Activated naive CD8-positive, alpha-beta T cell treated with anti-CD3 and anti-CD28 coated beads, Interleukin-2, amount 10 ng/mL, durations not matched to agents 7 days and 5 days (primary cell): Measurements from ENCODE around the gene LRRK1. TPM values are rescaled to one million over a fixed set of nuclear protein-coding genes. Genes with fewer than 3 reads are reported as not detected.
A peak's percentile ranks its signal among the peaks of the same experiment; 100 is the strongest.

Source experiments
- ATAC-seq: fragments of 150-1000 bp; cut with Tn5 transposase; one replicate; pipeline ENCODE4 v1.10.0; 2021; ENCODE audit warnings: low read depth, moderate library complexity
- POLR2A ChIA-PET: fragments of 350-600 bp; sonication (Branson Sonifier 250); formaldehyde crosslinking; loops from one replicate; lab custom pipeline; 2021; ENCODE audit warnings: antibody characterized with exemption; lab: Charles Lee
- DNase-seq: peaks from one replicate; pipeline ENCODE4 v3.0.0; 2021
- H3K27ac Mint-ChIP-seq: one replicate; pipeline ENCODE4 v1.8.0; 2022; ENCODE audit warnings: mild to moderate bottlenecking, mixed read lengths
- H3K27me3 Mint-ChIP-seq: one replicate; pipeline ENCODE4 v1.8.0; 2022; ENCODE audit warnings: mild to moderate bottlenecking, moderate library complexity, mixed read lengths
- H3K36me3 Mint-ChIP-seq: one replicate; pipeline ENCODE4 v1.8.0; 2021; ENCODE audit warnings: mild to moderate bottlenecking, mixed read lengths
- H3K4me1 Mint-ChIP-seq: one replicate; pipeline ENCODE4 v1.8.0; 2021; ENCODE audit warnings: mixed read lengths
- H3K4me3 Mint-ChIP-seq: one replicate; pipeline ENCODE4 v1.8.0; 2022; ENCODE audit warnings: mild to moderate bottlenecking, moderate library complexity, mixed read lengths
- H3K9me3 Mint-ChIP-seq: one replicate; pipeline ENCODE4 v1.8.0; 2021; ENCODE audit warnings: mixed read lengths
- total RNA-seq, 2 experiments: library from RNA; stranded (reverse); gene quantifications; one replicate each; pipeline ENCODE4 v1.2.3, GENCODE V29; 2021

LRRK1 gene
- total RNA-seq, 2 experiments from 2014 or later = 0.48 to 0.97 TPM

DNA sequence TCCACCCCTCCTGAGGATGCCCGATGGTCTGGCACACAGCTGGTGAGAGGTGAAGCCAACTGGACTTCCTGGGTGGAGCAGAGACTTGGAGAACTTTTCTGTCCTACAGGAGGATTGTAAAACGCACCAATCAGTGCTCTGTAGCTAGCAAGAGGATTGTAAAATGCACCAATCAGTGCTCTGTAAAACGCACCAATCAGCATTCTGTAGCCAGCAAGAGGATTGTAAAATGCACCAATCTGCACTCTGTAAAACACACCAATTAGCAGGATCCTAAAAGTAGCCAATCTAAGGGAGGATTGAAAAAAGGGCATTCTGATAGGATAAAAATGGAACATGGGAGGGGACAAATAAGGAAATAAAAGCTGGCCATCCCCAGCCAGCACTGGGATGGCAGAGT, 182.5 kb downstream of the LRRK1 start:
- peaks cover 3% of the 10 kb centered on the region for H3K27me3 Mint-ChIP-seq
- H3K36me3 Mint-ChIP-seq = peaks cover 2% of the 10 kb centered on the region
- H3K4me1 Mint-ChIP-seq = peaks cover 4% of the 10 kb centered on the region
- no peak overlapping the region for H3K27ac Mint-ChIP-seq
- no peak for ATAC-seq
- POLR2A ChIA-PET = no interaction called here
- H3K9me3 Mint-ChIP-seq = peaks cover 4% of the 10 kb centered on the region
- DNase-seq = no peak
- no peak overlapping the region for H3K4me3 Mint-ChIP-seq

DNA sequence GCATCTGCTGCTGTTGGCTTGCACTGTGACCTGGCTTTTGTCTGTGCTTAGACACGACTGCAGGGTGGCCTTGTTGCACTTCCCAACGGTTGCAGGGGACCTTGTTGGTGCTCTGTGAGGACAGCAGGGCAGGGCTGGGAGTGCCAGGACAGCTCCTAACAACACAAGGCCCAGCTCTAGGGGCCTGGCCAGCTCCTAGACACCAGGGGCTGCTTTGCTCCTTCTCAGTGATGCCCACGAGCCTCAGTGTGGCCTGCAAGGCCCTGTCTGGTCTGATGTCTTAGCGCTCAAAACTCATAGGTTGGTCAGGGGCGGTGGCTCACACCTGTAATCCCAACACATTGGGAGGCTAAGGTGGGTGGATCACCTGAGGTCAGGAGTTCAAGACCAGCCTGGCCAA, 183.6 kb downstream of the LRRK1 start:
- ATAC-seq = no peak
- H3K27me3 Mint-ChIP-seq = peaks cover 2% of the 10 kb centered on the region
- H3K27ac Mint-ChIP-seq = no peak overlapping the region
- H3K36me3 Mint-ChIP-seq = peaks cover 2% of the 10 kb centered on the region
- H3K4me1 Mint-ChIP-seq = peaks cover 4% of the 10 kb centered on the region
- POLR2A ChIA-PET = no interaction called here
- H3K9me3 Mint-ChIP-seq = peaks cover 4% of the 10 kb centered on the region
- H3K4me3 Mint-ChIP-seq = no peak overlapping the region
- no peak for DNase-seq

DNA sequence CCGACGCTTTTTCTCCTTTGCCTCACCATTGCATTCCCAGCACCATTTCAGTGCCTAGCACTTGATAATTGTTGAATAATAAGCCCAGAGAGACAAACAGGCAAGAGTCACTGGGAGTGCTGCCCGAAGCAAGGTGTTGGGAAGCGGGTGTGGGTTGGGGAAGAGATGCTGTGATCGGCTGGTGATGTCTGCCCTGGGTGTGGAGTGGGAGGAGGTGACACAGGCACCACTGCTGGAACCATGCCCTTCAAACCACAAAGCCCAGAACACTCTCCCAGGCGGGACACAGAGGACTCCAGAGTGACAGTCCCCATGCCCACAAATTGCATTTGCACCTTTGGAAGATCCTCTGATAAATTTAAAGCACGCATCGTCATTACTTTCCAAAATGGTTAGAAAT, 184.4 kb downstream of the LRRK1 start:
- no peak overlapping the region for H3K27ac Mint-ChIP-seq
- no peak for ATAC-seq
- peaks cover 3% of the 10 kb centered on the region for H3K4me1 Mint-ChIP-seq
- POLR2A ChIA-PET = no interaction called here
- H3K4me3 Mint-ChIP-seq = no peak overlapping the region
- DNase-seq = no peak
- H3K27me3 Mint-ChIP-seq = peaks cover 2% of the 10 kb centered on the region
- peaks cover 2% of the 10 kb centered on the region for H3K36me3 Mint-ChIP-seq
- H3K9me3 Mint-ChIP-seq = peaks cover 4% of the 10 kb centered on the region

DNA sequence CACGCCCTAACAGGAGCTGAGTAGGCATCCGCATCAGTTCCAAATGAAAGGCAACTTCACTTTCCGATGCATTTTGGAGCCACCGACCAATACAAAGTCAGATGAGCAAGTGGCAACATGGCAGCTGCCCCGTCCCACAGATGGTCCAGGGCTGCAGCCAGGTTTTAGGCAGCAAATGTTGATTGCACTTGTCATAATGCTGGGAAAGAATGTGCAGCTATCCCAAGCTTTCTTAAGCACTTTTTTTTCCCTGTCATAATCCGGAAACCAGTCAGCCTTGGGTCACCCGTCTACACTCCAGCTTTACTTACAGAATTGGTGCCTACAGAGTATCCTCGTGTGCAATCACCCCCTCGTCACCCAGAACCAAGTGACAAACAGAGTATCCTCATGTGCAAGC, 185.0 kb downstream of the LRRK1 start:
- Mint-ChIP-seq H3K9me3 (peaks cover 4% of the 10 kb centered on the region), H3K27me3 (peaks cover 2% of the 10 kb centered on the region), H3K36me3 (peaks cover 2% of the 10 kb centered on the region), H3K27ac (no peak overlapping the region), H3K4me1 (peaks cover 1% of the 10 kb centered on the region), H3K4me3 (no peak overlapping the region)
- DNase-seq = no peak
- POLR2A ChIA-PET = no interaction called here
- no peak for ATAC-seq

- ATAC-seq = no peak
- POLR2A ChIA-PET = interaction anchor here (1.1 kb wide), 1 partner anchor 9 kb away, joined by 3 read pairs; no protein-coding TSS in a partner anchor
- H3K4me3 Mint-ChIP-seq = no peak overlapping the region
- no peaks in the 10 kb centered on the region for H3K4me1 Mint-ChIP-seq
- H3K9me3 Mint-ChIP-seq = peaks cover 4% of the 10 kb centered on the region
- DNase-seq = no peak
- peaks cover 2% of the 10 kb centered on the region for H3K27me3 Mint-ChIP-seq
- no peak overlapping the region for H3K27ac Mint-ChIP-seq
- H3K36me3 Mint-ChIP-seq = peaks cover 2% of the 10 kb centered on the region
Measured at GRCh38 chr15:101105059-101105891, 186.1 kb downstream of the LRRK1 start.

DNA sequence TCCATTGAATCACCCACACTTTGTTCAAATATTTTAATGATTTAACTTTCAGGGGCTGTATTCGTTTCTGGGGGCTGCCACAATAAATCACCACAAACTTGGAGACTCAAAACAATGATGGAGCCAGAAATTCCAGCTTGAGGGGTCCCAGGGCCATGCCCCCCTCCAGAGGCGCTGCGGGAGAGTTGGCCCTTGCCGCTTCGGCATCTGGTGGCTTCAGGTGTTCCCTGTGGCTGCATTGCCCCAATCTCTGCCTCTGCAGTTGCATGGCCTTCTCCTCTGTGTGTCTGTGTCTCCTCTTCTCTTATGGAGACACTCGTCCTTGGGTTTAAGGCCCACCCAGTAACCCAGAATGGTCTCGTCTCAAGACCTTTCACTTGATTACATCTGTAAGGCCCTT, 187.9 kb downstream of the LRRK1 start:
- no peaks in the 10 kb centered on the region for H3K9me3 Mint-ChIP-seq
- peaks cover 2% of the 10 kb centered on the region for H3K27me3 Mint-ChIP-seq
- DNase-seq = no peak
- ATAC-seq = no peak
- POLR2A ChIA-PET = no interaction called here
- H3K27ac Mint-ChIP-seq = no peak overlapping the region
- no peak overlapping the region for H3K4me3 Mint-ChIP-seq
- H3K4me1 Mint-ChIP-seq = no peaks in the 10 kb centered on the region
- peaks cover 2% of the 10 kb centered on the region for H3K36me3 Mint-ChIP-seq

- no peaks in the 10 kb centered on the region for H3K4me1 Mint-ChIP-seq
- H3K27me3 Mint-ChIP-seq = peaks cover 2% of the 10 kb centered on the region
- no peak for DNase-seq
- POLR2A ChIA-PET = no interaction called here
- peaks cover 2% of the 10 kb centered on the region for H3K36me3 Mint-ChIP-seq
- no peak overlapping the region for H3K4me3 Mint-ChIP-seq
- no peak overlapping the region for H3K27ac Mint-ChIP-seq
- no peaks in the 10 kb centered on the region for H3K9me3 Mint-ChIP-seq
- no peak for ATAC-seq
Measured at GRCh38 chr15:101107625-101108460, 188.7 kb downstream of the LRRK1 start.

GRCh38 chr15:101108461-101108775, 189.3 kb downstream of the LRRK1 start:
- H3K4me1 Mint-ChIP-seq = no peaks in the 10 kb centered on the region
- no peak for ATAC-seq
- POLR2A ChIA-PET = no interaction called here

DNA sequence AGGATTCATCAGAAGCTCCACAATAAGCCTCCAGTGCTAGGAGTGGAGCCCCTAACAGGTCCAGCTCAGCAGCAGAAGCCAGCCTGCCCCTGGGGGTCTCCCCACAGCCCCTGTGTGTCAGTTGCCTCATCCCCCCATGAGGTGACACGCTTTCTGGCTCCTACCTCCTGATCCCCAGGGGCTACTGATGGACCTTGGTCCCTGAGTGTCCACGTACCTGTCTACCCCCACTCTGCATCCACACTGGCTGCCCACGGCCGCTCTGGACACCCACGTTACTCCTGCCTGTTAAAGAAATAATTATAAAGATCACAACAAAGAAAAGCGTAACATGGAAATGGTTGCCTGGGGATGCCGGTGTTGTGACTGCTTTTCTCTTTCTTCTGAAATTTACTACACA, 189.6 kb downstream of the LRRK1 start:
- Mint-ChIP-seq H3K36me3 (peaks cover 2% of the 10 kb centered on the region), H3K4me3 (no peak overlapping the region), H3K27me3 (peaks cover 2% of the 10 kb centered on the region), H3K4me1 (no peaks in the 10 kb centered on the region), H3K9me3 (no peaks in the 10 kb centered on the region), H3K27ac (no peak overlapping the region)
- no peak for ATAC-seq
- POLR2A ChIA-PET = no interaction called here
- no peak for DNase-seq

More at GRCh38 chr15:101108461-101108775, 189.3 kb downstream of the LRRK1 start:
- Mint-ChIP-seq H3K4me3 (no peak overlapping the region), H3K27me3 (peaks cover 2% of the 10 kb centered on the region), H3K9me3 (no peaks in the 10 kb centered on the region), H3K36me3 (peaks cover 2% of the 10 kb centered on the region), H3K27ac (no peak overlapping the region)
- no peak for DNase-seq

- Mint-ChIP-seq H3K27ac (no peak overlapping the region), H3K4me1 (no peaks in the 10 kb centered on the region), H3K9me3 (no peaks in the 10 kb centered on the region), H3K4me3 (no peak overlapping the region), H3K27me3 (no peaks in the 10 kb centered on the region), H3K36me3 (peaks cover 2% of the 10 kb centered on the region)
- POLR2A ChIA-PET = interaction anchor here (1.7 kb wide), 1 partner anchor 15 kb away, joined by 4 read pairs; no protein-coding TSS in a partner anchor
- DNase-seq (no peak), ATAC-seq (no peak)
Measured at GRCh38 chr15:101110681-101111569, 191.8 kb downstream of the LRRK1 start.

GRCh38 chr15:101111570-101112262, 192.6 kb downstream of the LRRK1 start:
- Mint-ChIP-seq H3K36me3 (no peaks in the 10 kb centered on the region), H3K9me3 (no peaks in the 10 kb centered on the region), H3K27ac (no peak overlapping the region), H3K27me3 (no peaks in the 10 kb centered on the region), H3K4me3 (no peak overlapping the region), H3K4me1 (peaks cover 7% of the 10 kb centered on the region)
- POLR2A ChIA-PET = interaction anchor here (1.7 kb wide), 1 partner anchor 14 kb away, joined by 4 read pairs; no protein-coding TSS in a partner anchor
- DNase-seq (no peak), ATAC-seq (no peak)

DNA sequence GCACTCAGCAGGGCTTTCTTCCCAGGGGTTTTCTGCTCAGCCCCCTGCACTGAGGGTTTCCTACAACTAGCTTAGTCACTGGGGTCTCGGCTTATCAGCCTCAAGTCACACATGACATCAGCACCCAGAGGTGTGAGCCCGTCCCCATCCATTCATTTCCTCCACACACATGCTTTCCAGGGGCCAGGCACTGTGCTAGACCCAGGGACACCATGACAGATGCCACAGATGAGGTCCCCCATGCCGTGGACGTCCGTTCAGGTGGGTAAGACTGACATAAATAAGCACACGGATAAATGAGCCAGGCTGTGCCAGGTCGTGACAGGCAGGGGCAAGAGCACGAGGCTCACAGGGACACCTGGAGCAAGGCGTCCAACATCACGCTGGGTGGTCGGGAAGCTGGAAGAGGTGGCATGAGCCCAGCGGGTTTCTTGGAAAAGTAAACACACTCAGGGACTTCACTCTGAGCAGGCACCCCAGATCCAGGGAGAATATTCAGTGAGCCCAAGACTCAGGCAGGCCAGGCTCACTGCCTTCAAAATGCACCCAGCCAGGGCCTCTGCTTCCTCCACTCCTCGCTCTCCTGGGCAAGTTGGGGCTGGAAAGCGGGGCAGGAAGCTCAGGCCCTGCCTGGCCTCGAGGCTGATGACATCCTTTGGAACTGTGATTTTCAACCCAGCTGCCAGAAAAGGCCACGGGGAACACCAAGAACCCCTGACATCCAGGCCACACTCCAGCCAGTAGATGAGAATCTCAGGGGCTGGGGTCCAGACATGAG, 193.4 kb downstream of the LRRK1 start:
- Mint-ChIP-seq H3K27me3 (no peaks in the 10 kb centered on the region), H3K9me3 (no peaks in the 10 kb centered on the region), H3K36me3 (no peaks in the 10 kb centered on the region), H3K4me3 (no peak overlapping the region), H3K27ac (peak overlapping the region; percentile 32), H3K4me1 (peaks cover 9% of the 10 kb centered on the region)
- DNase-seq = no peak
- no peak for ATAC-seq
- POLR2A ChIA-PET = interaction anchor here (1.7 kb wide), 1 partner anchor 14 kb away, joined by 4 read pairs; no protein-coding TSS in a partner anchor
